Keratinocyte (primary cell): ENCODE measurements around the gene EID3. TPM values are rescaled to one million over a fixed set of nuclear protein-coding genes. Genes with fewer than 3 reads are reported as not detected.

Source experiments
- DNase-seq: peaks from one replicate; pipeline ENCODE4 v3.0.0-alpha.2; 2011; ENCODE audit warnings: low read depth, missing footprints, low spot score
- FAIRE-seq: peaks from 2 replicates; lab custom pipeline; 2011; peaks lifted over from hg19 to GRCh38; lab: Jason Lieb, UNC
- H2AFZ ChIP-seq: 2 replicates; pipeline ENCODE4 v1.6.0; 2012; ENCODE audit warnings: low read length, control low read depth, inconsistent platforms; ENCODE audit not compliant: control insufficient read depth
- H3K27ac ChIP-seq: 2 replicates; pipeline ENCODE4 v1.5.1; 2011; ENCODE audit warnings: low read length; ENCODE audit not compliant: control insufficient read depth, insufficient read depth
- H3K27me3 ChIP-seq: 3 replicates; pipeline ENCODE4 v1.6.0; 2011; ENCODE audit warnings: low read length; ENCODE audit not compliant: control insufficient read depth, insufficient read depth; ENCODE audit errors: extremely low read depth
- H3K36me3 ChIP-seq, 2 experiments: 2 replicates in 1 of 2; 3 replicates in 1 of 2; pipeline ENCODE4 v1.5.1; 2011; ENCODE audit warnings: low read length in 2 of 2, mild to moderate bottlenecking in 1 of 2; ENCODE audit not compliant: control insufficient read depth in 2 of 2, insufficient read depth in 2 of 2; ENCODE audit errors: extremely low read depth in 1 of 2
- H3K4me1 ChIP-seq: 3 replicates; pipeline ENCODE4 v1.5.1; 2011; ENCODE audit warnings: low read length; ENCODE audit not compliant: control insufficient read depth, insufficient read depth; ENCODE audit errors: extremely low read depth
- H3K4me2 ChIP-seq: 3 replicates; pipeline ENCODE4 v1.6.0; 2011; ENCODE audit warnings: low read depth, low read length; ENCODE audit not compliant: control insufficient read depth, insufficient read depth; ENCODE audit errors: extremely low read depth
- H3K4me3 ChIP-seq, 3 experiments: fragments of 200-600 bp in 1 of 3; sonication (generic) in 1 of 3; 2 replicates in 2 of 3; 3 replicates in 1 of 3; pipeline ENCODE4 v1.5.1; 2011 to 2016; ENCODE audit warnings: low read length in 3 of 3, mild to moderate bottlenecking in 3 of 3, control low read depth in 2 of 3, inconsistent platforms in 1 of 3, low read depth in 1 of 3, mixed read lengths in 1 of 3, mixed run types in 1 of 3, moderate library complexity in 1 of 3; ENCODE audit not compliant: control insufficient read depth in 2 of 3, insufficient read depth in 2 of 3; ENCODE audit errors: extremely low read depth in 1 of 3
- H3K79me2 ChIP-seq: 2 replicates; pipeline ENCODE4 v1.6.0; 2012; ENCODE audit warnings: low read length; ENCODE audit not compliant: control insufficient read depth, insufficient read depth
- H3K9ac ChIP-seq: 3 replicates; pipeline ENCODE4 v1.6.0; 2011; ENCODE audit warnings: low read length; ENCODE audit not compliant: control insufficient read depth, insufficient read depth; ENCODE audit errors: extremely low read depth
- H3K9me1 ChIP-seq: 3 replicates; pipeline ENCODE4 v1.6.0; 2011; ENCODE audit warnings: low read length; ENCODE audit not compliant: control insufficient read depth, insufficient read depth; ENCODE audit errors: extremely low read depth
- H3K9me3 ChIP-seq: 2 replicates; pipeline ENCODE4 v1.5.1; 2012; ENCODE audit warnings: low read depth, low read length; ENCODE audit not compliant: control insufficient read depth
- H4K20me1 ChIP-seq: 3 replicates; pipeline ENCODE4 v1.6.0; 2011; ENCODE audit warnings: low read length; ENCODE audit not compliant: control insufficient read depth, insufficient read depth; ENCODE audit errors: extremely low read depth
- CTCF ChIP-seq, 3 experiments: IDR thresholded peaks in 1 of 3; conservative IDR thresholded peaks in 1 of 3; optimal IDR thresholded peaks in 1 of 3; 2 replicates in 2 of 3; 3 replicates in 1 of 3; pipeline versions ENCODE3 to v1.5.1; 2011; ENCODE audit warnings: low read length in 3 of 3, mild to moderate bottlenecking in 3 of 3, moderate library complexity in 2 of 3, control low read depth in 1 of 3, inconsistent platforms in 1 of 3; ENCODE audit not compliant: insufficient read depth in 2 of 3; ENCODE audit errors: extremely low read depth in 1 of 3
- EZH2 ChIP-seq: IDR thresholded peaks from one replicate; pipeline ENCODE4 v1.6.1; 2012; ENCODE audit warnings: inconsistent platforms, mild to moderate bottlenecking, low read length, moderate library complexity
- dilution Hi-C: fragments of 300-500 bp; cut with MboI; formaldehyde crosslinking; loops from one replicate; pipeline ENCODE4 v1.7.0; 2020; ENCODE audit warnings: low sequenced_read_pairs; ENCODE audit not compliant: extremely low pct_ligation_motif_present
- polyA plus RNA-seq, 5 experiments: library from polyadenylated mRNA; depleted of rRNA in 3 of 5; stranded (reverse) in 3 of 5; stranded (forward) in 1 of 5; unstranded in 1 of 5; fragments of >200 nt; gene quantifications; 1 replicate in 1 of 5; 2 replicates in 3 of 5; 3 replicates in 1 of 5; pipeline versions ENCODE4 v1.2.1 to v1.2.3, GENCODE V29; 2011 to 2012; ENCODE audit warnings: missing spikeins in 2 of 5, low read depth in 1 of 5, low replicate concordance in 1 of 5

EID3 gene
- polyA plus RNA-seq, 1 donor (not counting 4 experiments of a cell fraction or from before 2014, with no cell fraction given), result 1.8 TPM

GRCh38 chr12:104294927-104295668, 8.4 kb upstream of the EID3 start:
- H3K9me1 ChIP-seq, result no peaks in the 10 kb centered on the region
- no peaks in the 10 kb centered on the region for H3K9me3 ChIP-seq
- H3K27ac ChIP-seq, result peak overlapping the region; percentile 41
- dilution Hi-C loops, result no loop called here
- no peak overlapping the region for H2AFZ ChIP-seq
- peaks cover 36% of the 10 kb centered on the region for H3K4me1 ChIP-seq
- H4K20me1 ChIP-seq, result peaks cover 27% of the 10 kb centered on the region
- FAIRE-seq (peak; percentile 32), DNase-seq (no peak)
- no peak for TF ChIP-seq EZH2
- TF ChIP-seq CTCF (optimal IDR thresholded peaks at IDR 0.05 in 1 of 3, IDR thresholded peaks at IDR 0.05 in 1 of 3, conservative IDR thresholded peaks at IDR 0.05 in 1 of 3; ENCODE audit: extremely low read depth in 1 of 3, insufficient read depth in 2 of 3, low read length in 3 of 3), result no peak
- no peak overlapping the region for H3K4me3 ChIP-seq
- H3K27me3 ChIP-seq, result no peaks in the 10 kb centered on the region
- H3K4me2 ChIP-seq, result peak overlapping the region; percentile 0
- peak overlapping the region; percentile 4 for H3K9ac ChIP-seq
- H3K79me2 ChIP-seq, result peaks cover 92% of the 10 kb centered on the region
- H3K36me3 ChIP-seq, result peaks cover 18 to 35% of the 10 kb centered on the region in 2 experiments

- peaks cover 24% of the 10 kb centered on the region for H4K20me1 ChIP-seq
Observed at GRCh38 chr12:104295954-104296353, 7.6 kb upstream of the EID3 start.

More at GRCh38 chr12:104295954-104296353, 7.6 kb upstream of the EID3 start:
- H3K4me3 ChIP-seq, result no peak overlapping the region
- peaks cover 93% of the 10 kb centered on the region for H3K79me2 ChIP-seq
- no peak for DNase-seq
- peaks cover 18 to 40% of the 10 kb centered on the region in 2 experiments for H3K36me3 ChIP-seq
- FAIRE-seq, result no peak
- H3K9me3 ChIP-seq, result no peaks in the 10 kb centered on the region
- dilution Hi-C loops, result no loop called here
- no peak overlapping the region for H3K9ac ChIP-seq
- TF ChIP-seq EZH2 (no peak), CTCF (optimal IDR thresholded peaks at IDR 0.05 in 1 of 3, IDR thresholded peaks at IDR 0.05 in 1 of 3, conservative IDR thresholded peaks at IDR 0.05 in 1 of 3; ENCODE audit: extremely low read depth in 1 of 3, insufficient read depth in 2 of 3, low read length in 3 of 3) (no peak)
- H3K27ac ChIP-seq, result no peak overlapping the region
- H3K4me2 ChIP-seq, result no peak overlapping the region
- peaks cover 35% of the 10 kb centered on the region for H3K4me1 ChIP-seq
- H3K9me1 ChIP-seq, result no peaks in the 10 kb centered on the region
- H2AFZ ChIP-seq, result no peak overlapping the region
- H3K27me3 ChIP-seq, result no peaks in the 10 kb centered on the region
